ENCODE results near the gene ARID5B. TPM values are rescaled to one million over a fixed set of nuclear protein-coding genes. Genes with fewer than 3 reads are reported as not detected.

The ARID5B gene
- total RNA-seq, 2 experiments from 2014 or later = 26.7 to 28.3 TPM

- intact Hi-C loops (cut with micrococcal nuclease) = loop anchor here (1.0 to 5.0 kb wide), 4 partner anchors 39 to 338 kb away; no protein-coding TSS in a partner anchor
- CTCF ChIA-PET = interaction anchor here (0.7 to 11.0 kb wide), 10 partner anchors 20 to 344 kb away, joined by 3 to 98 read pairs (median 4); no protein-coding TSS in a partner anchor
- peaks cover 32% of the 10 kb centered on the region for H3K36me3 Mint-ChIP-seq (ENCODE audit: low read depth)
Observed at GRCh38 chr10:61903928-61904344, 2.4 kb downstream of the ARID5B start.

GRCh38 chr10:61904733-61905725 is 3.5 kb downstream of the ARID5B start:
- Mint-ChIP-seq H3K9me3 (no peaks in the 10 kb centered on the region), H3K4me1 (ENCODE audit: low read depth) (peaks cover 33% of the 10 kb centered on the region), H3K27ac (peak overlapping the region; percentile 97), H3K36me3 (ENCODE audit: low read depth) (peaks cover 40% of the 10 kb centered on the region), H3K27me3 (no peaks in the 10 kb centered on the region), H3K4me3 (peak overlapping the region; percentile 86)
- TF ChIP-seq CTCF (IDR thresholded peaks at IDR 0.05) = peak; percentile 61
- POLR2A ChIA-PET = interaction anchor here (0.5 to 8.8 kb wide), 10 partner anchors 17 to 281 kb away, joined by 3 to 137 read pairs (median 3); no protein-coding TSS in a partner anchor
- ATAC-seq = peak; percentile 42
- peak; percentile 84 for DNase-seq
- intact Hi-C loops (cut with micrococcal nuclease) = loop anchor here (1.0 to 5.0 kb wide), 4 partner anchors 38 to 337 kb away; no protein-coding TSS in a partner anchor
- CTCF ChIA-PET = interaction anchor here (0.9 to 11.0 kb wide), 13 partner anchors 8 to 439 kb away, joined by 3 to 98 read pairs (median 4); no protein-coding TSS in a partner anchor

More at GRCh38 chr10:61903928-61904344, 2.4 kb downstream of the ARID5B start:
- no peak for DNase-seq
- Mint-ChIP-seq H3K4me3 (peak overlapping the region; percentile 86), H3K9me3 (no peaks in the 10 kb centered on the region), H3K27ac (peak overlapping the region; percentile 97), H3K4me1 (ENCODE audit: low read depth) (peaks cover 35% of the 10 kb centered on the region), H3K27me3 (no peaks in the 10 kb centered on the region)
- TF ChIP-seq CTCF (IDR thresholded peaks at IDR 0.05) = no peak
- POLR2A ChIA-PET = interaction anchor here (0.8 to 8.8 kb wide), 15 partner anchors 11 to 279 kb away, joined by 3 to 137 read pairs (median 11); no protein-coding TSS in a partner anchor
- ATAC-seq = no peak

- peak overlapping the region; percentile 17 for H3K4me3 Mint-ChIP-seq
- no peak for ATAC-seq
- H3K36me3 Mint-ChIP-seq (ENCODE audit: low read depth) = peaks cover 47% of the 10 kb centered on the region
- H3K27ac Mint-ChIP-seq = peak overlapping the region; percentile 61
- TF ChIP-seq CTCF (IDR thresholded peaks at IDR 0.05) = no peak
- no peak for DNase-seq
- POLR2A ChIA-PET = interaction anchor here (0.5 to 8.8 kb wide), 9 partner anchors 16 to 281 kb away, joined by 3 to 137 read pairs (median 3); no protein-coding TSS in a partner anchor
- H3K9me3 Mint-ChIP-seq = no peaks in the 10 kb centered on the region
- H3K4me1 Mint-ChIP-seq (ENCODE audit: low read depth) = peaks cover 41% of the 10 kb centered on the region
- no peaks in the 10 kb centered on the region for H3K27me3 Mint-ChIP-seq
- CTCF ChIA-PET = interaction anchor here (0.8 to 11.0 kb wide), 13 partner anchors 9 to 438 kb away, joined by 3 to 98 read pairs (median 4); no protein-coding TSS in a partner anchor
- intact Hi-C loops (cut with micrococcal nuclease) = no loop called here
Observed at GRCh38 chr10:61905837-61906561, 4.5 kb downstream of the ARID5B start.

- Mint-ChIP-seq H3K9me3 (no peaks in the 10 kb centered on the region), H3K27ac (no peak overlapping the region), H3K27me3 (no peaks in the 10 kb centered on the region), H3K4me3 (no peak overlapping the region), H3K36me3 (ENCODE audit: low read depth) (peaks cover 47% of the 10 kb centered on the region), H3K4me1 (ENCODE audit: low read depth) (peaks cover 43% of the 10 kb centered on the region)
- POLR2A ChIA-PET = interaction anchor here (0.6 to 8.8 kb wide), 3 partner anchors 28 to 140 kb away, joined by 3 to 137 read pairs (median 6); no protein-coding TSS in a partner anchor
- no peak for ATAC-seq
- no peak for TF ChIP-seq CTCF (IDR thresholded peaks at IDR 0.05)
- intact Hi-C loops (cut with micrococcal nuclease) = no loop called here
- no peak for DNase-seq
- CTCF ChIA-PET = interaction anchor here (0.8 to 11.0 kb wide), 9 partner anchors 9 to 437 kb away, joined by 3 to 98 read pairs (median 5); no protein-coding TSS in a partner anchor
Observed at GRCh38 chr10:61906562-61906901, 5.0 kb downstream of the ARID5B start.
